Hepatocyte (in vitro differentiated cells): ENCODE data around the gene DPP3. TPM values are rescaled to one million over a fixed set of nuclear protein-coding genes. Genes with fewer than 3 reads are reported as not detected.
"Not testable (repeated sequence)": the region's sequence is repeated elsewhere in the genome, so short reads cannot be mapped to it uniquely, and the experiment has no call there.

Experiments used
- DNase-seq: peaks from one replicate; pipeline ENCODE4 v3.0.0-alpha.2; 2016; ENCODE audit warnings: low spot score
- H2AFZ ChIP-seq: fragments of 200-600 bp; sonication (generic); 2 replicates; pipeline ENCODE4 v1.6.0; 2016; ENCODE audit warnings: antibody characterized with exemption, mild to moderate bottlenecking
- H3K27ac ChIP-seq: fragments of 200-600 bp; sonication (generic); 2 replicates; pipeline ENCODE4 v1.5.1; 2016; ENCODE audit warnings: mild to moderate bottlenecking
- H3K27me3 ChIP-seq: fragments of 200-600 bp; sonication (generic); 2 replicates; pipeline ENCODE4 v1.6.1; 2016
- H3K36me3 ChIP-seq: fragments of 200-600 bp; sonication (generic); replicated peaks from 2 replicates; pipeline ENCODE4 v1.5.1; 2016; ENCODE audit warnings: low read depth; ENCODE audit not compliant: insufficient read depth
- H3K4me1 ChIP-seq: fragments of 200-600 bp; sonication (generic); 2 replicates; pipeline ENCODE4 v1.5.1; 2016; ENCODE audit warnings: mild to moderate bottlenecking, moderate library complexity; ENCODE audit not compliant: insufficient read depth
- H3K4me2 ChIP-seq: fragments of 200-600 bp; sonication (generic); 2 replicates; pipeline ENCODE4 v1.6.0; 2016
- H3K4me3 ChIP-seq: fragments of 200-600 bp; sonication (generic); 2 replicates; pipeline ENCODE4 v1.5.1; 2016; ENCODE audit warnings: mild to moderate bottlenecking
- H3K79me2 ChIP-seq: fragments of 200-600 bp; sonication (generic); 2 replicates; pipeline ENCODE4 v1.6.0; 2017; ENCODE audit warnings: mild to moderate bottlenecking
- H3K9me2 ChIP-seq: fragments of 200-600 bp; sonication (generic); replicated peaks from 2 replicates; pipeline ENCODE4 v1.6.0; 2017; ENCODE audit warnings: mild to moderate bottlenecking; ENCODE audit not compliant: insufficient read depth
- H3K9me3 ChIP-seq: fragments of 200-600 bp; sonication (generic); 2 replicates; pipeline ENCODE4 v1.5.1; 2016; ENCODE audit warnings: low read depth, mild to moderate bottlenecking
- H4K20me1 ChIP-seq: fragments of 200-600 bp; sonication (generic); 2 replicates; pipeline ENCODE4 v1.6.0; 2016; ENCODE audit warnings: mild to moderate bottlenecking; ENCODE audit not compliant: insufficient read depth, poor library complexity, severe bottlenecking
- EZH2 ChIP-seq: fragments of 200-600 bp; sonication (generic); IDR thresholded peaks from 2 replicates; pipeline ENCODE4 v1.6.1; 2016; ENCODE audit warnings: antibody characterized with exemption, mild to moderate bottlenecking, borderline replicate concordance
- EZH2phosphoT487 ChIP-seq: fragments of 200-600 bp; sonication (generic); IDR thresholded peaks from one replicate; pipeline ENCODE4 v1.6.1; 2018; ENCODE audit warnings: antibody characterized with exemption, mild to moderate bottlenecking, low read depth, moderate library complexity; ENCODE audit not compliant: unreplicated experiment, severe bottlenecking
- WGBS: methylation state at CpG from one replicate; pipeline ENCODE4 v1.1.6; 2016; ENCODE audit warnings: low lambda C conversion rate; ENCODE audit errors: missing lambda C conversion rate; 5-methylcytosine and 5-hydroxymethylcytosine counted together
- polyA plus RNA-seq: library from polyadenylated mRNA; unstranded; fragments of >200 nt; fragmentation: Nextera tagmentation; extraction: Ambion mirVana; gene quantifications from 2 replicates; pipeline ENCODE4 v1.2.1, GENCODE V29; 2016
- total RNA-seq: library from RNA; depleted of rRNA; stranded (reverse); fragments of >200 nt; gene quantifications from 2 replicates; pipeline ENCODE4 v1.2.3, GENCODE V29; 2014
- TF ChIP-seq, protein P1 (sequence below): fragments of 200-600 bp; sonication (generic); IDR thresholded peaks from 2 replicates; pipeline ENCODE4 v1.5.1; 2016; ENCODE audit warnings: antibody characterized with exemption, mild to moderate bottlenecking; ENCODE audit not compliant: poor library complexity

Gene DPP3
- total and polyA plus RNA-seq, 2 experiments from 2014 or later: 56.0 to 57.3 TPM

DNA sequence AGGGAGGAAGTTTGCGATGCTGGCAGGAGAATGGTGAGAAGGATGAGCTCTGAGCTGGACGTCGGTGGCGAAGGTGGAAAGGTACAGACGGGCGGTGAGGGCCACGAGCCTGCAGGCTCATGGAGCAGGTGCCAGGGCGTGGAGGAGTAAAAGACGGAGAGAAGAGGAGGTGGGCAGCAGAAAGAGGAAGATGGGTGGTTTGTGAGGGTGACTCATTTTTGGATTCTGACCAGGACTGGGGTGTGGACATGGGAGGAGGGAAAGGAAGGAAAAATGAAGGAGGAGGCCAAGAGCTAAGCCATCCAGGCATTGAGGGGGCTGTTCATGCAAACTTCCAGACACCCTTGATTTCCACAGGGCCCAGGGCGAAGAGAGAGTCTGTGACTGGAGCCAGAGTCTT is 62.1 kb downstream of the DPP3 start:
- Histone ChIP-seq H3K27ac (no peak overlapping the region), H3K9me3 (no peaks in the 10 kb centered on the region), H2AFZ (no peak overlapping the region), H4K20me1 (no peaks in the 10 kb centered on the region), H3K4me3 (no peak overlapping the region), H3K4me2 (no peak overlapping the region), H3K36me3 (no peaks in the 10 kb centered on the region), H3K4me1 (peaks cover 15% of the 10 kb centered on the region), H3K27me3 (no peaks in the 10 kb centered on the region), H3K79me2 (peaks cover 3% of the 10 kb centered on the region), H3K9me2 (no peaks in the 10 kb centered on the region)
- no peak for DNase-seq
- 95% methylated on average over 10 of the region's 10 CpGs for WGBS
- TF ChIP-seq, protein P1, sequence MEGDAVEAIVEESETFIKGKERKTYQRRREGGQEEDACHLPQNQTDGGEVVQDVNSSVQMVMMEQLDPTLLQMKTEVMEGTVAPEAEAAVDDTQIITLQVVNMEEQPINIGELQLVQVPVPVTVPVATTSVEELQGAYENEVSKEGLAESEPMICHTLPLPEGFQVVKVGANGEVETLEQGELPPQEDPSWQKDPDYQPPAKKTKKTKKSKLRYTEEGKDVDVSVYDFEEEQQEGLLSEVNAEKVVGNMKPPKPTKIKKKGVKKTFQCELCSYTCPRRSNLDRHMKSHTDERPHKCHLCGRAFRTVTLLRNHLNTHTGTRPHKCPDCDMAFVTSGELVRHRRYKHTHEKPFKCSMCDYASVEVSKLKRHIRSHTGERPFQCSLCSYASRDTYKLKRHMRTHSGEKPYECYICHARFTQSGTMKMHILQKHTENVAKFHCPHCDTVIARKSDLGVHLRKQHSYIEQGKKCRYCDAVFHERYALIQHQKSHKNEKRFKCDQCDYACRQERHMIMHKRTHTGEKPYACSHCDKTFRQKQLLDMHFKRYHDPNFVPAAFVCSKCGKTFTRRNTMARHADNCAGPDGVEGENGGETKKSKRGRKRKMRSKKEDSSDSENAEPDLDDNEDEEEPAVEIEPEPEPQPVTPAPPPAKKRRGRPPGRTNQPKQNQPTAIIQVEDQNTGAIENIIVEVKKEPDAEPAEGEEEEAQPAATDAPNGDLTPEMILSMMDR: no peak
- TF ChIP-seq EZH2phosphoT487: no peak
- TF ChIP-seq EZH2: no peak

DNA sequence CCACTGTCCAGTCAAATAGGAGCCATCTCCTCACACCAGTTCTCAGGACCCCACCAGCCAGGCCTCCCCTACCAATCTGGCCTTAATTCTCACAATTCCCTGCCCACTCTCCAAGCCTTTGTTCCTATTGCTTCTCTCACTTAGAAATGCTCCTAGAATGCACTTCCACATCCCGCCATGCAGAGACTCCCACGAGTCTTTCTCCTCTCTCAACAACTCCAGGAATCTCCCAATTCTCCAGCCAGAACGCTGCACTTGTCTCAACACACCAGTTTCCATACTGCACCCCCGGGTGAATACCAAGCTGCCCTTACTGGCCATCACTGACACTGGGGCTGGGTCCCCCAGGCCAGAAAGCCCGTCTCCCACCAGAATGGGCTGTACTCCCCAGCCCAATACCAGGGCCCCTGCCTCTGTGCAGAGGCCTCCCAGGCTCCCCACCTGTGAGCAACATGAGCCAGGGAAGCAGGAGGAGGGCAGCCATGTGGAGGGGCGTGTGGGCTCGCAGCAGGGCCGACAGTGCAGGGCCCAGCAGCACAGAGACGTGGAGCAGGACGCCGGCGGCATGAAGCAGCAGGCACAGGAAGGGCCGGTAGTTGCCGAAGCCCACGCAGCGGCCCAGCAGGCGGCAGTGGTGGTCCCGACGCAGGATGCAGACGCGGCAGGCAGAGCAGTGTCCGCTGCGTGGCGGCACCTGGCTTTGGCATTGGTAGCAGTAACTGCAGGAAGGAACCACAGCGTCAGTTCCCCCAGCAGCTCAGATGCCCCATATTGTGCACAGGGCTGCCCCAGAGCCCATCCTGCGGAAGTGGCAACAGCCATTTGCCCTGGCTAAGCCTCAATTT is 63.3 kb downstream of the DPP3 start:
- TF ChIP-seq EZH2 (no peak), EZH2phosphoT487 (no peak)
- TF ChIP-seq, protein P1: peak; percentile 49
- peak; percentile 70 for DNase-seq
- H3K27me3 ChIP-seq: no peaks in the 10 kb centered on the region
- peak overlapping the region; percentile 42 for H3K4me2 ChIP-seq
- no peaks in the 10 kb centered on the region for H3K9me3 ChIP-seq
- no peaks in the 10 kb centered on the region for H4K20me1 ChIP-seq
- H3K27ac ChIP-seq: no peak overlapping the region
- H3K9me2 ChIP-seq: no peaks in the 10 kb centered on the region
- H3K79me2 ChIP-seq: peaks cover 3% of the 10 kb centered on the region
- no peaks in the 10 kb centered on the region for H3K36me3 ChIP-seq
- no peak overlapping the region for H3K4me3 ChIP-seq
- 69% methylated on average over 26 of the region's 26 CpGs for WGBS
- no peak overlapping the region for H2AFZ ChIP-seq
- peaks cover 17% of the 10 kb centered on the region for H3K4me1 ChIP-seq

DNA sequence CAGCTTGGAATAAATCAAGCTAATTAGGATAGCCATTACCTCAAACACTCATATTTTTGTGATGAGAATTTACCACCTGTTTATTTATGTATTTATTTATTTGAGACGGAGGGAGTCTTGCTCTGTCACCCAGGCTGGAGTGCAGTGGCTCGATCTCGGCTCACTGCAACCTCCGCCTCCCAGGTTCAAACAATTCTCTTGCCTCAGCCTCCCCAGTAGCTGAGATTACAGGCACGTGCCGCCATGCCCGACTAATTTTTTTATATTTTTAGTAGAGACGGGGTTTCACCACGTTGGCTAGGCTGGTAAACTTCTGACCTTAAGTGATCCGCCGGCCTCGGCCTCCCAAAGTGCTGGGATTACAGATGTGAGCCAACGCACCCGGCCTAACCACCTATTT is 64.7 kb downstream of the DPP3 start:
- not testable (repeated sequence) for H3K9me2 ChIP-seq, H4K20me1 ChIP-seq, H3K27ac ChIP-seq, H3K27me3 ChIP-seq, H3K79me2 ChIP-seq, H3K9me3 ChIP-seq, DNase-seq, H2AFZ ChIP-seq, H3K36me3 ChIP-seq
- peak overlapping the region; percentile 83 for H3K4me3 ChIP-seq
- H3K4me1 ChIP-seq: peaks cover 17% of the 10 kb centered on the region
- WGBS: 82% methylated on average over 14 of the region's 14 CpGs
- peak overlapping the region; percentile 90 for H3K4me2 ChIP-seq

DNA sequence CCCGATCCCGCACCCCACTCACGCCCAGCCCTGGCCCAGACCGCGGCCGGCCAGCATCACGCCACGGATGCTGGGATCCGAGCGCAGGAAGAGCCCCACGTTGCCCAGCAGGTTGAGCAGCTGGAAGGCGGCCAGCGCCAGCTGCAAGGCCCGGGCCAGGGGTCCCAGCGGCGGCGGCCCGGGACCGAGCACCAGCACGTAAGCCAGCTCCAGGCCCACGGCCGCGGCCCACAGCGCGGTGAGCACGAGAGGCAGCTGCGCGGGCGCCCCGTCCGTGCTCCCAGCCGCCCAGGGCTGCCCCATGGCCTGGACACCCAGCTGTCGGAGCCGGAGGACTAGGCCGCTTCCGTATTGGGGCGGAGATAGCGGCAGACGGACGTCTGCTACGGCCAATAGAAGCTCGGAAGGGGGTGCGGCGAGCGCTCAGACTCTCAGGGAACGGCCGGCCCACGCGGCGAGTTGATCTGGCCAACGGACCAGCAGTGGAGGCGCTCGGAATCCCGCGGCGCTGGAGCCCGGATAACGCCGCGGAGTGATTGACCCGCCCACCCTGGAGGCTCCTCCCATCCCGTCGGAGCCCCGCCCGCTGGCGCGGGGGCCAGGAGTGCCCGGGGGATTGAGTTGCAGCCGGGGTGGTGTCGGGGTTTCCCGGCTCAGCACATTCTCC is 65.6 kb downstream of the DPP3 start, which contains the start of gene ZDHHC24:
ZDHHC24 (minus strand) TSS at position 348 of the 667 bp plus-strand sequence; CDS start at position 303, 45 bp downstream.
- Histone ChIP-seq H3K27me3 (no peaks in the 10 kb centered on the region), H3K9me2 (no peaks in the 10 kb centered on the region), H2AFZ (peak within 1 kb of the TSS; percentile 61), H3K79me2 (peaks cover 3% of the 10 kb centered on the region), H3K4me3 (peak within 1 kb of the TSS; percentile 83), H3K9me3 (no peaks in the 10 kb centered on the region), H4K20me1 (no peaks in the 10 kb centered on the region), H3K36me3 (no peaks in the 10 kb centered on the region), H3K27ac (peak within 1 kb of the TSS; percentile 43), H3K4me2 (peak within 1 kb of the TSS; percentile 90), H3K4me1 (peaks cover 17% of the 10 kb centered on the region)
- TF ChIP-seq, protein P1: no peak
- TF ChIP-seq EZH2phosphoT487 (no peak), EZH2 (no peak)
- under 1% methylated on average over 53 of the region's 71 CpGs for WGBS
- DNase-seq: peak; percentile 97
